Superior temporal gyrus (tissue), 1 donor: ENCODE data around the gene MBOAT7.

Experiments
- DNase-seq: peaks from one replicate; pipeline ENCODE4 v3.0.0-alpha.2; 2016; ENCODE audit errors: extremely low spot score

MBOAT7 gene

GRCh38 chr19:54141356-54141755, 48.0 kb downstream of the MBOAT7 start:
- DNase-seq = no peak

GRCh38 chr19:54138489-54139256, 50.7 kb downstream of the MBOAT7 start:
- no peak for DNase-seq

DNA sequence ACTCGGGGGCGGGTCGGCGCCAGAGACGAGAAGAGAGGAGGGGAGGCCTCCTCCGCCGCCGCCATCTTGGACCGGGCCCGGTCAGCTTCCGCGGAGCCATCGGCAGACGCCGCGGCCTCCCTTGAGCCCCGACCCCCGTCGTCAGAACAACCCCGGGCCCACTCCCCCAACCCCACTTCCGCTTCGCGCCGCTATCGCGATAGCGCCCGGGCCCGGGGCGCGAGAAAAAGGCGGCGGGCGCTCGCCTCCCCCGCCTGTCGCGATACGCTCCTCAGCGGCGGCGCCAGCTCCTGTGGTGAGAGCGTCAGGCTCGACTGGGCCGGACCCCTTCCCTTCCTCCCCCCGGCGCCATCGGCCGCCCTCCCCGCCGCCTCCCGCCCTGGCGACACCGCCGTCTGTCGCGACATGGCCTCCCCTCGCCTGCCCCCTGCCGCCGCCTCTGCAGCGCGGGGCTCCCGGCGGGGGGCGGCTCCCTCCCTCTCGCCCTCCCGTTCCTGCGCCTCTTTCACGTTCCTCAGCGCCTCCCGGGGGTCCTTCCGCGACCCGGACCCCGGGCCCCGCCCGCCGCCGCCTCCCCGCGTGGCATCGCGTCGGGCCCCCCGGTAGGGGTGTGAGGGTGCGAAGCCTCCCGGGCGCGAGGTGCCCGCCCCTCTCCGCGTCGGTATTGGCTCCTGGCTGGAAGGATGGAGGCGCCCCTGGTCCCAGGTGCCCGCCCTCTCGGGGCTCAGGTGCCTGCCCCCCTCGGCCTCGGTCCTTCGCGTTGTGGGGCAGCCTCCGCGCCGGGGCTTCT, 51.5 kb downstream of the MBOAT7 start, which contains the start of gene CNOT3:
Gene CNOT3, plus strand, starts transcription at position 64 of the 790 bp plus-strand sequence. CDS start 5,217 bp downstream, outside the sequence.
- no peak for DNase-seq

GRCh38 chr19:54136864-54137698, 52.3 kb downstream of the MBOAT7 start:
- peak; percentile 100 for DNase-seq

DNA sequence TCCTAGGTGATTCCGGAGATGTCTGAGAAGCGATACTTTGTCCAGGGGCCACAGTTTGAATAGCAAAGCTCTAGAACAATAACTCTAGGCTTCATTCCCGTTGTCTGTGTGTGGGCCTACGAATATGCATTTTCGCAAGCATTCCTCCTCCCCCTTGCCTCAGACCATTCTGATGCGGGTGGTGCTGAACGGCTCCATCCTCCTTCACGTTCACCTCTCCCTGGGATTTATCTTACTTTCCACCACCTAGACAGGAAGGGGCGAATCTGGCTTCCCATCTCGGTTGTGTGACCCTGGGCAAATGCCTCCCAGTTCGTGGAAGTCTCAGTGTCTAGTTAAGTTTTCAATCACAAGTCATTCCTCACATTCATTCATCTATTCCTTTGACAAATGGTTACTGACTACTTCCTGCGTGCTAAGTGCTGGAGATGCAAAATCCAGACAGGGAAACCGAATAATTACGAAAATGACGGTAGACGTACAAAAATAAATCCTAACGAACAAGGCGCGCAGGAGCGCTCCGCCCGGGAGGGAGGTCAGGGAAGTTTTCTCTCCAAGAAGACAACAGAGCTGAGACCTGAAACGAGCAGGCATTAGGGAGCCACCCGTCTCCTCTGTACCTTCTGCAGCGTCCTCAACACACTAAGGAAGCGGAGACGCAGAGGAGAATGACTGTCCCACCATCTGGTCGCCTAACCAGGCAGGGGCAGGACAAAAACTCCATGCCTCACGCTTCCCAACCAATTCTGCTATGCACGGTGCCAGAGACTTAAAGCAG, 53.1 kb downstream of the MBOAT7 start:
- DNase-seq = no peak

DNA sequence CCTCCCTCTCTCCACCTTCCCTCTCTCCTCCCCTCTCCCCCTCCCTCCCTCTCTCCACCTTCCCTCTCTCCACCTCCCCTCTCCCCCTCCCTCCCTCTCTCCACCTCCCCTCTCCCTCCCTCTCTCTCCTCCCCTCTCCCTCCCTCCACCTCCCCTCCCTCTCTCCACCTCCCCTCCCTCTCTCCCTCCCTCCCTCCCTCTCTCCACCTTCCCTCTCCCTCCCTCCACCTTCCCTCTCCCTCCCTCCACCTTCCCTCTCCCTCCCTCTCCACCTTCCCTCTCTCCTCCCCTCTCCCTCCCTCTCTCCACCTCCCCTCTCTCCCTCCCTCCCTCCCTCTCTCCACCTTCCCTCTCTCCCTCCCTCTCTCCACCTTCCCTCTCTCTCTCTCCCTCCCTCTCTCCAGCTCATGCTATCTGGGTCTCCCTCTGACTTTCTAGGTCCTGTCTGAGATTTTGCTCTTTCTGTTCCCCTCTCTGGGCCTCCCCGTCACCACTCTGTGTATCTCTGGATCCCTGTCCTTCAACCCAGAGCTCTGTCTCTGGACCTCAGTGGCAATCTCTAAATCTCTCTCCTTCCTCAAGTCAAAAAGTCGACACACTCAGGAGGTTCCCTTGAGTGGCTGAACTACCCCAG, 55.3 kb downstream of the MBOAT7 start:
- DNase-seq = no peak

- DNase-seq = no peak
Measured at GRCh38 chr19:54133312-54133956, 55.9 kb downstream of the MBOAT7 start.

GRCh38 chr19:54129617-54129996, 59.8 kb downstream of the MBOAT7 start:
- DNase-seq = no peak

- DNase-seq = no peak
Measured at GRCh38 chr19:54128796-54129616, 60.4 kb downstream of the MBOAT7 start.

GRCh38 chr19:54128441-54128725, 61.0 kb downstream of the MBOAT7 start:
- no peak for DNase-seq

DNA sequence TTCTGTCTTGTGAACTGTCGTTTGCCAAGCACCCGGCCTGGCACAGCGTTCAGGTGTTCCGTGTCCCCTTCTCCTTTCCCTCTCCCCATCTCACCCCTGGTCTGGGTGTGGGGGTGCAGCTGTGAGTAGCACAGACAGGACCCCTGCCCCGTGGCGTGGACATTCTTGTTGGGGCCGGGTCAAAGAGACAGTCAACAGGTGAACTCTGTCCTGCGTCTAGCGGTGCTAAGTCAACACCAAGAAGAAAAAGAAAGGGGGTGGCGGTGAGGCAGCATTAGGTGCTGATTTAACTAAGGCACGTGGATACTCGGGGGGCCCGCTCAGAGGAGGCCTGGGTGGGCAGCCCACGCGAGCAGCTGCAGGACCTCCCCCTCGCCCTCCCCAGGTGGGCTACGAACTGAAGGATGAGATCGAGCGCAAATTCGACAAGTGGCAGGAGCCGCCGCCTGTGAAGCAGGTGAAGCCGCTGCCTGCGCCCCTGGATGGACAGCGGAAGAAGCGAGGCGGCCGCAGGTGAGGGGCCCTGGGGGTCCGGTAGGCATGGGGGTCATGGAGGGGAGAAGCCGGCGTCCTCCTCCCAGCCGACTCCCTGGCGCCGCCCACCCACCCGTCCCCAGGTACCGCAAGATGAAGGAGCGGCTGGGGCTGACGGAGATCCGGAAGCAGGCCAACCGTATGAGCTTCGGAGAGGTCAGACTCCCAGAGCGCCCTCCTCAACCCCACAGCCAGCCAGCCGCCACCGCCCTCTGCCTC, 61.5 kb downstream of the MBOAT7 start:
- DNase-seq = no peak

DNA sequence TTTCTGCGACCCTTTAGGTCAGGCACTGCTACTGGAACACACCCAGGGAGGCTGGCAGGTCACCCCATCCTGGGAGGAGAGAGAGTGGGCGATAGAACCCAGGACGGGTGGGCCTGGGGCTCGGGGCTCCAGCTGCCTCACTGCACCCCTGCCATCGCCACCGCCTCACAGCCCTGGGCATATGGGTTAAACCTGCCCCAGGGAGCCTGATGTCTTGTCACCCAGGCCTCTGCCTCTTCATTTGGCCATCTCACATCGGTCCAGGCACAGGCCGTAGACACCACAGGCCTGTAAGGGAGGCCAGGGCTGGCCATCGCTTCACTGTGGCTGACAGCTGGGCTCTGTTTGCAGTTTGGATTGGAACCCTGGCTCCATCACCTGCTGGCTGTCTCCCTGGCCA, 63.7 kb downstream of the MBOAT7 start:
- DNase-seq = no peak

DNA sequence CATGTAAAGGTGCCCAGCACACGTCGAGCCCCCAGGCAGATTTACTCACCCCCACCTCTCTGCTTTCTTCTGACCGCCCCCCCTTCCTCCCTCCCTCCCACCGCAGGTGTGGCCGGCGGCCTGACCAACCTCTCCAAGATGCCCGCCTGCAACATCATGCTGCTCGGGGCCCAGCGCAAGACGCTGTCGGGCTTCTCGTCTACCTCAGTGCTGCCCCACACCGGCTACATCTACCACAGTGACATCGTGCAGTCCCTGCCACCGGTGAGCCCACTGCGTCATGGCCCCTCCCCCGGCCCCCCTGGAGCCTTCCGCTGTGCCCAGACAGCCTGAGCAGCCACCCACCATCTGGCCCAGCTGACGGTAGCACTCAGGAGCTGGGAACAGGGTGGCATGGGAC, 65.0 kb downstream of the MBOAT7 start:
- DNase-seq = no peak

- no peak for DNase-seq
Measured at GRCh38 chr19:54123682-54124081, 65.7 kb downstream of the MBOAT7 start.
